SK-N-MC (cell line): ENCODE measurements around the gene BTBD17.

Experiments used
- DNase-seq: peaks from one replicate; pipeline ENCODE4 v3.0.0-alpha.2; 2011; ENCODE audit warnings: low read depth, low spot score
- H3K27ac ChIP-seq: fragments of 200-600 bp; sonication (generic); 2 replicates; pipeline ENCODE4 v1.5.1; 2016; ENCODE audit warnings: mixed run types
- H3K36me3 ChIP-seq: fragments of 200-600 bp; sonication (generic); 2 replicates; pipeline ENCODE4 v1.6.1; 2017; ENCODE audit warnings: antibody characterized with exemption, low read length, mixed read lengths; ENCODE audit not compliant: insufficient read depth
- H3K4me3 ChIP-seq: fragments of 200-600 bp; sonication (generic); 2 replicates; pipeline ENCODE4 v1.5.1; 2016
- H3K9ac ChIP-seq: fragments of 200-600 bp; sonication (generic); 2 replicates; pipeline ENCODE4 v1.8.0; 2017; ENCODE audit warnings: mixed run types, mixed read lengths; ENCODE audit not compliant: insufficient read length
- H3K9me3 ChIP-seq: fragments of 200-600 bp; sonication (generic); 2 replicates; pipeline ENCODE4 v1.6.1; 2017; ENCODE audit warnings: low read depth, mild to moderate bottlenecking, antibody characterized with exemption, low read length, moderate library complexity, mixed read lengths
- EZH2 ChIP-seq: fragments of 200-600 bp; sonication (generic); IDR thresholded peaks from one replicate; pipeline ENCODE4 v1.6.1; 2017; ENCODE audit warnings: antibody characterized with exemption
- FOXP2 ChIP-seq: optimal IDR thresholded peaks from 2 replicates; pipeline ENCODE3; 2011; ENCODE audit warnings: mild to moderate bottlenecking, moderate library complexity; ENCODE audit not compliant: insufficient read depth; ENCODE audit errors: extremely low read length, control extremely low read depth
- POLR2AphosphoS5 ChIP-seq: IDR thresholded peaks from 2 replicates; pipeline ENCODE4 v1.6.1; 2012; ENCODE audit warnings: mild to moderate bottlenecking, low read depth, low read length, borderline replicate concordance

Gene BTBD17

DNA sequence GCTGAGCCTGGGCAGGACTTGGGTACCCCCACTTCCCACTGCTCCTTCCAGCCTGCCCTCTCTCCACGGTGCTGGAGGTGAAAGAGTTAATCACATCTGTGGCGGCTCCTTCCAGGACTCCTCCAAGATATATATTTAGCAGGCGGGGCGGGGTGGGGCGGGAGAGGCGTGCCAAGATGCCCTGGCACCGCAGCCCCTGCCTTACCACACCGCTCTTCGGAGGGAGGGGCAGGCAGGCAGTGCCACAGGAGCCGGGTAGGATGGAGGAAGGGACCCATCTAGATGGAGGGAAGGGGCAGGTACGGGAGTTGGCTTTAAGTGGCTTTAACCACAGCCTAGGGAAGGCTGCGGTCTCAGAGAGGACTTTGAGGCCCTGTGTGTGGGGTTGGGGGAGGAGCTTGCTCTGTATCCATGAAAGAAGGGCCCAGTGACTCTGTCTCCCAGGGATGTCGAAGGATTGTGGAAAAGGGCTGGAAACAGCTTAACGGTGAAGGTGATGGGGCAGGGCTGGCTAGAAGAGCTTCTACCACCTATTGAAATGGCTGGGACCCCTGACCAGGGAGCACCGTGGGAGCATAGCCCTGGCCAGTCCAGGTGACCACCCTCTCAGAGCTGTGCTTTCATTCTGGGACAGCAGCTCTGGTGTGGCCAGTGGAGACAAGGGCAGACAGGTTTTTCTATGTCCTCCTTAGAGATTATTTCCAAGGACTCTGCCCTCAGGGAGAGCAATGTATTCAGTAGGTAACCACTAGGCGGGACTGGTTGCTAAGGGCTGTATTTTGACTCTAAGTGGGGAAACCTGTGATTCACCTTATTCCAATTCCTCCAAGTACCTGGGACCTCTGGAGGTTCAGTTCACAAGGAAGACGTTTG is 18.7 kb upstream of the BTBD17 start:
- H3K9ac ChIP-seq, result no peak overlapping the region
- no peak overlapping the region for H3K4me3 ChIP-seq
- DNase-seq, result no peak
- H3K9me3 ChIP-seq, result no peaks in the 10 kb centered on the region
- no peak overlapping the region for H3K27ac ChIP-seq
- H3K36me3 ChIP-seq, result no peaks in the 10 kb centered on the region
- TF ChIP-seq FOXP2, result no peak
- no peak for TF ChIP-seq EZH2
- no peak for TF ChIP-seq POLR2AphosphoS5

DNA sequence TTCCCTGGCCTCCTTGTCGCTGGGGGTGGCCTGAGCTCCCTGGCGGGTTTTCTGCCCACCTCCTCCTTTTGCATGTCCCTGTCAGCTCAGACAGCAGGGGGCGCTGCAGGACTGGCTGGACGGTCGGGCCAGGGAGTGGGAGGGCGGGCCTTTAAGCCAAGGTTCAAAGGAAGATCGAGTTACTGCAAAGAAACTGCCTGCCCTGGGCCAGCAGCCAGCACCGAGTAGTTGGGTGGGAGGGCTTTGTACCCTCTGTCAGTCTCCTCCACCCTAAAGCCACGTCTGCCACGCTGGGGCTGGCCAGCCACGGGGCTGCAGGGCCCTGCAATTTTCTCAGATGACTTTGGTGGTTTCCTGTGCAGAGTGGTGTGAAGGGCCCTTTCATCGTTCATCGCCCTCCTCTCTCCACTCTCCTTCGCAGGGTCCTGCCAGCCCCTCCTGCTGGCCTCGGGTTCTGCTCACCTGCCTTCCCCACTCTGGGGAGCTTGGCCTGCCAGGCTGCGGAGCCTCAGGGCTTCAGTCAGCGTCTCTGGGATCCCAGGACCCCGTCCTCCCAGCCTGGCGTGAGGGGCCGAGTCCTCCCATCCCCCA is 17.9 kb upstream of the BTBD17 start:
- Histone ChIP-seq H3K9ac (no peak overlapping the region), H3K4me3 (no peak overlapping the region; the same call in 1 of the 2 replicates), H3K36me3 (no peaks in the 10 kb centered on the region), H3K27ac (no peak overlapping the region), H3K9me3 (no peaks in the 10 kb centered on the region)
- TF ChIP-seq EZH2 (no peak), POLR2AphosphoS5 (no peak), FOXP2 (no peak)
- peak; percentile 32 for DNase-seq

GRCh38 chr17:74374858-74375257 is 13.2 kb upstream of the BTBD17 start:
- H3K36me3 ChIP-seq, result no peaks in the 10 kb centered on the region
- no peak overlapping the region for H3K9ac ChIP-seq
- H3K27ac ChIP-seq, result no peak overlapping the region
- H3K9me3 ChIP-seq, result no peaks in the 10 kb centered on the region
- no peak overlapping the region for H3K4me3 ChIP-seq
- TF ChIP-seq POLR2AphosphoS5 (no peak), FOXP2 (no peak), EZH2 (no peak)
- no peak for DNase-seq

DNA sequence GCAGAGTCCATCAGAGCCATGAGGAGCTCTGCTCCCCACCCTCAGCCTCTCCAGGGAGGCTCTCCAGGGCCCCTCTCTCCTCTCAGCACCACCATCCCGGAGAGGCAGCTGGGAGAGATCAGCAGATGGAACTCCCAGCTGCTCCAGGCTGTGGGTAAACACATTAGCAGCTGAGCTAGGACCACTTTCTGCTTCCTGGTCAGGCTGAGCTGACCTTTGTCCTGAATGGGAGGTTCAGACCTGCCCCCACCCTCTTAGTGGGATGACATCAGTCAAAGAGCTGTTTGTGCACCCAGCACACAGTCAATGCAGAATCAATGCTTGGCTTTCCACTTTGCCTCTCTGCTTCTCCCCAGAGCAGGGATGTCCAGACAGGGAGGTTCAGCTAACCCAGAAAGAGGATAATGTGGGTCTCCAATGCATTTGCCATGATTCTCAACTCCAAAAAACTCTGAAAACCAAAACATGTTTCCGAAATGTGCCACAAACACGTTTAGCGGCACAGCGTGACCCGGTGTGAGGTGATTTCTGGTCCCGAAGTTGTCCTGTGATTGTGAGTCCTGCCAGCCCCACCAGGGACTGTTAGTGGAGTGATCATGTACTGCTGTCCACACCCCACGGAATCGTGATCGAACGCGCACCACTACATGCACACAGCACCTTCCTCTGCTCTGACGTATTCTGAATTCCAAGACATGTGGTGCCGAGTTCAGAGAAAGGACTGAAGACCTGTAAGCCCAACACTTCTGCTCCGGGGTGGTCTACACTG is 12.4 kb upstream of the BTBD17 start:
- H3K36me3 ChIP-seq, result no peaks in the 10 kb centered on the region
- H3K4me3 ChIP-seq, result no peak overlapping the region
- no peak for TF ChIP-seq EZH2
- no peak for TF ChIP-seq POLR2AphosphoS5
- TF ChIP-seq FOXP2, result no peak
- no peak overlapping the region for H3K9ac ChIP-seq
- H3K9me3 ChIP-seq, result no peaks in the 10 kb centered on the region
- DNase-seq, result no peak
- no peak overlapping the region for H3K27ac ChIP-seq

DNA sequence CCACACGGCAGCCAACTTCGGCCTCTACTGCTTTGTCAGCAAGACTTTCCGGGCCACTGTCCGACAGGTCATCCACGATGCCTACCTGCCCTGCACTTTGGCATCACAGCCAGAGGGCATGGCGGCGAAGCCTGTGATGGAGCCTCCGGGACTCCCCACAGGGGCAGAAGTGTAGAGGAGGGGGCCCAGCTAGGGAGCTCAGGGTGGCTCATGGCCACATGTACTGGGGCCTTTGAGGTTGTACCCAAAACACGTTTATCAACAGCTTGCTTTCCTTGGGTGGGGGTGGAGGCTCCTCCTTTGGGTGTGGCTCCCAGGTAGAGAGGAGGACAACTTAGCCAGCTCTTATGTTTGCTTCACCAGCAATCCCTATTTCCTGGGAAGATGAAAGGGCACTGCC is 10.8 kb upstream of the BTBD17 start:
- no peak overlapping the region for H3K9ac ChIP-seq
- no peaks in the 10 kb centered on the region for H3K9me3 ChIP-seq
- no peaks in the 10 kb centered on the region for H3K36me3 ChIP-seq
- no peak overlapping the region for H3K27ac ChIP-seq
- DNase-seq, result no peak
- H3K4me3 ChIP-seq, result no peak overlapping the region
- TF ChIP-seq POLR2AphosphoS5, result no peak
- no peak for TF ChIP-seq EZH2
- TF ChIP-seq FOXP2, result no peak

DNA sequence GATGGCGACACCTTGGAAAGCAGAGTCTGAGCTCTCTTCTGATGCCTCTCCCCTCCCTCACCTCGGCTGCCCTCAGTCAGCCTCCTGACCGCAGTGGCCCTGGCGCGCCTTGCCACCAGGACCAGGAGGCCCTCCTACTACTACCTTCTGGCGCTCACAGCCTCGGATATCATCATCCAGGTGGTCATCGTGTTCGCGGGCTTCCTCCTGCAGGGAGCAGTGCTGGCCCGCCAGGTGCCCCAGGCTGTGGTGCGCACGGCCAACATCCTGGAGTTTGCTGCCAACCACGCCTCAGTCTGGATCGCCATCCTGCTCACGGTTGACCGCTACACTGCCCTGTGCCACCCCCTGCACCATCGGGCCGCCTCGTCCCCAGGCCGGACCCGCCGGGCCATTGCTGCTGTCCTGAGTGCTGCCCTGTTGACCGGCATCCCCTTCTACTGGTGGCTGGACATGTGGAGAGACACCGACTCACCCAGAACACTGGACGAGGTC is 10.0 kb upstream of the BTBD17 start:
- H3K9ac ChIP-seq, result no peak overlapping the region
- no peak overlapping the region for H3K4me3 ChIP-seq
- TF ChIP-seq EZH2 (no peak), FOXP2 (no peak), POLR2AphosphoS5 (no peak)
- DNase-seq, result no peak
- no peak overlapping the region for H3K27ac ChIP-seq
- no peaks in the 10 kb centered on the region for H3K36me3 ChIP-seq
- H3K9me3 ChIP-seq, result no peaks in the 10 kb centered on the region

- Histone ChIP-seq H3K9ac (no peak overlapping the region), H3K9me3 (no peaks in the 10 kb centered on the region), H3K36me3 (no peaks in the 10 kb centered on the region), H3K4me3 (no peak overlapping the region), H3K27ac (no peak overlapping the region)
- DNase-seq, result no peak
- TF ChIP-seq FOXP2 (no peak), POLR2AphosphoS5 (no peak), EZH2 (no peak)
These were observed 8.2 kb upstream of the BTBD17 start for GRCh38 chr17:74369665-74370490.
